Measurements from ENCODE around the gene SORBS1. TPM values are rescaled to one million over a fixed set of nuclear protein-coding genes. Genes with fewer than 3 reads are reported as not detected.

Gene SORBS1
- total and polyA plus RNA-seq, 2 donors (not counting 1 experiment from before 2014, with no cell fraction given), result 0.21 to 1.5 TPM

DNA sequence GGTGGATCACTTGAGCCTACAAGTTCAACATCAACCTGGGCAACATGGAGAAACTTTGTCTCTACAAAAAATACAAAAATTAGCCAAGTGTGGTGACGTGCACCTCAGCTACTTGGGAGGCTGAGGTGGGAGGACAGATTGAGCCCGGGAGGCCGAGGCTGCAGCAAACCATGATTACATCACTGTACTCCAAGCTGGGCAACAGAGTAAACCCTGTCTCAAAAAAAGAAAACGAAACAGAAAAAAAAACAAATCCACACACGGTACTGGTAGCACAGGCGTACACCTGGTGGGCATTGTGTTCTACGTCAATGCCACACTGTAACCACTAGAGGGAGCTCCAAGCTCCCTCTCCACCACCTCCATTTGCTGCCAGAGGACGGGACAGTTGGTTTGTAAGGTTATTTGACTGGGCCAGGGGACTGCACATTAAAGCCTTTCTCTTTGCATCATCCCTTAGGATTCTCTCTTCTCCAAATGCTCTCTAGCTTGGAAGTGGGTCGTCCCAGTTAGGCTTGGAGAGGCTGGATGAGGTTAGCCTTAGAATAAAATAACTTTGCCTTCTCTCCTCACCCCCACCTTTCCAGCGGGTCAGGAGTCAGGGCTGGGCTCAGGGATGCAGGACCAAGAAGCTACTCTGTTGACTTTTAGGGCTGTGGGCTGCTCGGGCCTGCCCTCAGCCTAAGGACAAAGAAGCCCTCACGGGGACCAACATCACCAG, 130.8 kb downstream of the SORBS1 start:
- peaks cover 0 to 5% of the 10 kb centered on the region in 2 donors for H3K4me1 ChIP-seq (ENCODE audit: control insufficient read depth in 2 of 2, insufficient read depth in 2 of 2, low read length in 2 of 2)
- H4K20me1 ChIP-seq (ENCODE audit: control insufficient read depth, insufficient read depth, low read length, poor library complexity, severe bottlenecking), result no peaks in the 10 kb centered on the region
- H3K79me2 ChIP-seq (ENCODE audit: control insufficient read depth, insufficient read depth, low read length), result no peaks in the 10 kb centered on the region
- H3K4me1 Mint-ChIP-seq, result no peaks in the 10 kb centered on the region
- H3K4me3 ChIP-seq (ENCODE audit: control extremely low read depth in 1 of 5, extremely low read depth in 1 of 5, insufficient read depth in 1 of 5, low read depth in 2 of 5, low read length in 4 of 5), result no peak overlapping the region
- H3K36me3 ChIP-seq (replicated peaks in 1 of 2; ENCODE audit: control extremely low read depth in 1 of 2, control insufficient read depth in 1 of 2, extremely low read depth in 1 of 2, insufficient read depth in 2 of 2, low read length in 1 of 2), result no peaks in the 10 kb centered on the region
- H2AFZ ChIP-seq (ENCODE audit: insufficient read depth, low read depth, low read length, poor library complexity, severe bottlenecking), result peak overlapping the region; percentile 25
- TF ChIP-seq EZH2 (IDR thresholded peaks at IDR 0.05; ENCODE audit: borderline replicate concordance, insufficient read depth, low read depth, low read length, poor library complexity, severe bottlenecking), result no peak
- TF ChIP-seq, protein P1, sequence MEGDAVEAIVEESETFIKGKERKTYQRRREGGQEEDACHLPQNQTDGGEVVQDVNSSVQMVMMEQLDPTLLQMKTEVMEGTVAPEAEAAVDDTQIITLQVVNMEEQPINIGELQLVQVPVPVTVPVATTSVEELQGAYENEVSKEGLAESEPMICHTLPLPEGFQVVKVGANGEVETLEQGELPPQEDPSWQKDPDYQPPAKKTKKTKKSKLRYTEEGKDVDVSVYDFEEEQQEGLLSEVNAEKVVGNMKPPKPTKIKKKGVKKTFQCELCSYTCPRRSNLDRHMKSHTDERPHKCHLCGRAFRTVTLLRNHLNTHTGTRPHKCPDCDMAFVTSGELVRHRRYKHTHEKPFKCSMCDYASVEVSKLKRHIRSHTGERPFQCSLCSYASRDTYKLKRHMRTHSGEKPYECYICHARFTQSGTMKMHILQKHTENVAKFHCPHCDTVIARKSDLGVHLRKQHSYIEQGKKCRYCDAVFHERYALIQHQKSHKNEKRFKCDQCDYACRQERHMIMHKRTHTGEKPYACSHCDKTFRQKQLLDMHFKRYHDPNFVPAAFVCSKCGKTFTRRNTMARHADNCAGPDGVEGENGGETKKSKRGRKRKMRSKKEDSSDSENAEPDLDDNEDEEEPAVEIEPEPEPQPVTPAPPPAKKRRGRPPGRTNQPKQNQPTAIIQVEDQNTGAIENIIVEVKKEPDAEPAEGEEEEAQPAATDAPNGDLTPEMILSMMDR (IDR thresholded peaks at IDR 0.05), result peak; percentile 90
- WGBS (ENCODE audit: insufficient coverage), result 58% methylated on average over 7 of the region's 12 CpGs
- peaks cover 15% of the 10 kb centered on the region for H3K27me3 Mint-ChIP-seq
- H3K9ac ChIP-seq (ENCODE audit: low read length), result no peak overlapping the region
- H3K4me2 ChIP-seq (replicated peaks; ENCODE audit: low read depth, low read length, poor library complexity, severe bottlenecking), result peak overlapping the region; percentile 2
- H3K27ac Mint-ChIP-seq, result no peak overlapping the region
- H3K27me3 ChIP-seq (replicated peaks in 1 of 4; ENCODE audit: control extremely low read depth in 1 of 4, control insufficient read depth in 3 of 4, insufficient read depth in 4 of 4, low read length in 3 of 4), result peaks cover 0 to 2% (median 0%) of the 10 kb centered on the region in 4 experiments
- H3K9me3 ChIP-seq (ENCODE audit: control extremely low read depth in 1 of 3, control insufficient read depth in 2 of 3, insufficient read depth in 1 of 3, low read length in 2 of 3), result no peaks in the 10 kb centered on the region
- DNase-seq (peak; percentile 75), ATAC-seq (ENCODE audit: low read depth) (peak; percentile 87)
- no peaks in the 10 kb centered on the region for H3K9me3 Mint-ChIP-seq (ENCODE audit: insufficient read depth)
- no peak overlapping the region for H3K27ac ChIP-seq (ENCODE audit: low read length in 2 of 2)
- H3K4me3 Mint-ChIP-seq, result no peak overlapping the region
- CTCF ChIA-PET, result interaction anchor here (0.6 to 10.2 kb wide), 30 partner anchors 8 to 535 kb away, joined by 3 to 131 read pairs (median 3); partner anchors contain the start of genes PDLIM1 and TCTN3
- intact Hi-C loops (cut with micrococcal nuclease), result no loop called here
- POLR2A ChIA-PET, result no interaction called here

DNA sequence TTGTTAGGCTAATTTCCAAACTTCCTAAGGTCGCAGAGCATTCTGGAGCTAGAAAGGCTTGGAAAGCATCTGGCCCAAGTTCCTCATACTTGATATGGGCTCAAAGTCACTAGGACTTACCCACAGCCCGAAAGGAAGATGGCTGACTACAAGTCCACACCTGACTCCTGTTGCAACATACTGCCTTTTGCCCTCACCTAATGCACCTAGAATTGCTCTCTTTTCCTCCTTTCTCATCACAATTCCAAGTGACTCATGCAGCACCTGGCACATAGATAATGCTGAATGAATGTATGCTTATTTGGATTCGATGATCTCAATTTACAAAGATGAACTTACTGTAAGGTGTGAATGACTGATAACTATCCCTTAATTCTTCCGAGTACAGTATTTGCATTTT, 131.5 kb downstream of the SORBS1 start:
- Histone ChIP-seq H3K27me3 (replicated peaks in 1 of 4; ENCODE audit: control extremely low read depth in 1 of 4, control insufficient read depth in 3 of 4, insufficient read depth in 4 of 4, low read length in 3 of 4) (peaks cover 0 to 2% (median 0%) of the 10 kb centered on the region in 4 experiments), H2AFZ (ENCODE audit: insufficient read depth, low read depth, low read length, poor library complexity, severe bottlenecking) (no peak overlapping the region), H3K9me3 (ENCODE audit: control extremely low read depth in 1 of 3, control insufficient read depth in 2 of 3, insufficient read depth in 1 of 3, low read length in 2 of 3) (no peaks in the 10 kb centered on the region), H3K4me3 (ENCODE audit: control extremely low read depth in 1 of 5, extremely low read depth in 1 of 5, insufficient read depth in 1 of 5, low read depth in 2 of 5, low read length in 4 of 5) (no peak overlapping the region), H3K36me3 (replicated peaks in 1 of 2; ENCODE audit: control extremely low read depth in 1 of 2, control insufficient read depth in 1 of 2, extremely low read depth in 1 of 2, insufficient read depth in 2 of 2, low read length in 1 of 2) (no peaks in the 10 kb centered on the region), H3K27ac (ENCODE audit: low read length in 2 of 2) (no peak overlapping the region), H4K20me1 (ENCODE audit: control insufficient read depth, insufficient read depth, low read length, poor library complexity, severe bottlenecking) (no peaks in the 10 kb centered on the region), H3K4me2 (replicated peaks; ENCODE audit: low read depth, low read length, poor library complexity, severe bottlenecking) (no peak overlapping the region), H3K4me1 (ENCODE audit: control insufficient read depth in 2 of 2, insufficient read depth in 2 of 2, low read length in 2 of 2) (peaks cover 0 to 5% of the 10 kb centered on the region in 2 donors), H3K79me2 (ENCODE audit: control insufficient read depth, insufficient read depth, low read length) (no peaks in the 10 kb centered on the region), H3K9ac (ENCODE audit: low read length) (no peak overlapping the region)
- H3K9me3 Mint-ChIP-seq (ENCODE audit: insufficient read depth), result no peaks in the 10 kb centered on the region
- DNase-seq, result no peak
- no peak overlapping the region for H3K27ac Mint-ChIP-seq
- 94% methylated on average over 2 of the region's 4 CpGs for WGBS (ENCODE audit: insufficient coverage)
- no peaks in the 10 kb centered on the region for H3K4me1 Mint-ChIP-seq
- no peak for ATAC-seq (ENCODE audit: low read depth)
- POLR2A ChIA-PET, result no interaction called here
- H3K4me3 Mint-ChIP-seq, result no peak overlapping the region
- CTCF ChIA-PET, result interaction anchor here (0.7 to 10.2 kb wide), 15 partner anchors 10 to 479 kb away, joined by 3 to 131 read pairs (median 5); no protein-coding TSS in a partner anchor
- H3K27me3 Mint-ChIP-seq, result peaks cover 22% of the 10 kb centered on the region
- intact Hi-C loops (cut with micrococcal nuclease), result no loop called here
- TF ChIP-seq, protein P1 (IDR thresholded peaks at IDR 0.05), result no peak
- TF ChIP-seq EZH2 (IDR thresholded peaks at IDR 0.05; ENCODE audit: borderline replicate concordance, insufficient read depth, low read depth, low read length, poor library complexity, severe bottlenecking), result no peak
